Measurements from ENCODE around the gene KAT7.

GRCh38 chr17:49829026-49829425 is 40.5 kb downstream of the KAT7 start:
- TF ChIP-seq, protein P1, sequence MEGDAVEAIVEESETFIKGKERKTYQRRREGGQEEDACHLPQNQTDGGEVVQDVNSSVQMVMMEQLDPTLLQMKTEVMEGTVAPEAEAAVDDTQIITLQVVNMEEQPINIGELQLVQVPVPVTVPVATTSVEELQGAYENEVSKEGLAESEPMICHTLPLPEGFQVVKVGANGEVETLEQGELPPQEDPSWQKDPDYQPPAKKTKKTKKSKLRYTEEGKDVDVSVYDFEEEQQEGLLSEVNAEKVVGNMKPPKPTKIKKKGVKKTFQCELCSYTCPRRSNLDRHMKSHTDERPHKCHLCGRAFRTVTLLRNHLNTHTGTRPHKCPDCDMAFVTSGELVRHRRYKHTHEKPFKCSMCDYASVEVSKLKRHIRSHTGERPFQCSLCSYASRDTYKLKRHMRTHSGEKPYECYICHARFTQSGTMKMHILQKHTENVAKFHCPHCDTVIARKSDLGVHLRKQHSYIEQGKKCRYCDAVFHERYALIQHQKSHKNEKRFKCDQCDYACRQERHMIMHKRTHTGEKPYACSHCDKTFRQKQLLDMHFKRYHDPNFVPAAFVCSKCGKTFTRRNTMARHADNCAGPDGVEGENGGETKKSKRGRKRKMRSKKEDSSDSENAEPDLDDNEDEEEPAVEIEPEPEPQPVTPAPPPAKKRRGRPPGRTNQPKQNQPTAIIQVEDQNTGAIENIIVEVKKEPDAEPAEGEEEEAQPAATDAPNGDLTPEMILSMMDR (conservative IDR thresholded peaks at IDR 0.05; ENCODE audit: low read depth in 2 of 2), result no peak
- TF ChIP-seq POLR2AphosphoS5 (IDR thresholded peaks at IDR 0.05; ENCODE audit: low read depth) (no peak), STAT1 (IDR thresholded peaks at IDR 0.05; ENCODE audit: unreplicated experiment) (no peak)
